ENCODE data around the gene PRKCE. TPM values are rescaled to one million over a fixed set of nuclear protein-coding genes. Genes with fewer than 3 reads are reported as not detected.

The PRKCE gene
- total RNA-seq, 2 donors from 2014 or later: 5.8 to 18.1 TPM

- DNase-seq (ENCODE audit: low spot score) (no peak), ATAC-seq (ENCODE audit: insufficient number of reproducible peaks, low FRiP score, low read depth) (no peak)
- Histone ChIP-seq H3K4me1 (ENCODE audit: control insufficient read depth in 1 of 2, low read depth in 2 of 2) (no peaks in the 10 kb centered on the region), H3K27ac (no peak overlapping the region), H3K9me3 (no peaks in the 10 kb centered on the region), H3K27me3 (replicated peaks; ENCODE audit: insufficient read depth) (no peaks in the 10 kb centered on the region), H3K36me3 (no peaks in the 10 kb centered on the region), H3K4me3 (no peak overlapping the region)
- no peak for TF ChIP-seq CTCF (IDR thresholded peaks at IDR 0.05)
These were observed 585.7 kb downstream of the PRKCE start for GRCh38 chr2:46236876-46237859.

Other genes starting within 250 kb of the PRKCE start
- 10 to 100 TPM; 19.0 to 22.3 TPM for gene SRBD1, start 40.4 kb upstream of the PRKCE start, total RNA-seq